HG03521 (cell line): Measurements from ENCODE around the gene KIR3DL3.
"Not testable (repeated sequence)": the region's sequence is repeated elsewhere in the genome, so short reads cannot be mapped to it uniquely, and the experiment has no call there.

ENCODE experiments used
- ATAC-seq: cut with Tn5 transposase; IDR thresholded peaks from one replicate; pipeline ENCODE4 v1.9.1; 2021; ENCODE audit warnings: mild to moderate bottlenecking, moderate library complexity; ENCODE audit not compliant: unreplicated experiment

The KIR3DL3 gene

DNA sequence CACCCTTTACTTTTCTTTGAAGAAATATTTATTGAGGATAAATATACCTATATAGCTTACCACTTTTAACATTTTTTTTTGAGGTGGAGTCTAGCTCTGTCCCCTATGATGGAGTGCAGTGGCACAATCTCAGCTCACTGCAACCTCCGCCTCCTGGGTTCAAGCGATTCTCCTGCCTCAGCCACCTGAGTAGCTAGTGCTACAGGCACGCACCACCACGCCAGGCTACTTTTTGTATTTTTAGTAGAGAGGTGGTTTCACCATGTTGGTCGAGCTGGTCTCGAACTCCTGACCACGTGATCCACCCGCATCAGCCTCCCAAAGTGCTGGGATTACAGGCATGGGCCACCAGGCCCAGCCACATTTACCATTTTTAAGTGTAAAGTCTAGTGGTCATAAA lies 51.6 kb downstream of the KIR3DL3 start:
- not testable (repeated sequence) for ATAC-seq

DNA sequence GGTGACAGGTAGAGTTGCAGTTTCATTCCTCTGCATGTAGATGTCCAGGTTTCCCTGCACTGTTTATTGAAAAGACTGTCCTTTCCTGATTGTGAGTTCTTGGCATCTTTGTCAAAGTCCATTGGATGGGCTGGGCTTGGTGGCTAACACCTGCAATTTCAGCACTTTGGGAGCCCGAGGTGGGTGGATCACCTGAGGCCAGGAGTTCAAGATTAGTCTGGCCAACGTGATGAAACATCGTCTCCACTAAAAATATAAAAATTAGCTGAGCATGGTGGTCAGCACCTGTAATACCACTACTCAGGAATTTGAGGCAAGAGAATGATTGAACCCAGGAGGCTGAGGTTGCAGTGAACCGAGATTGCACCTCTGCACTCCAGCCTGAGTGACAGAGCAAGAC lies 53.6 kb downstream of the KIR3DL3 start:
- not testable (repeated sequence) for ATAC-seq

DNA sequence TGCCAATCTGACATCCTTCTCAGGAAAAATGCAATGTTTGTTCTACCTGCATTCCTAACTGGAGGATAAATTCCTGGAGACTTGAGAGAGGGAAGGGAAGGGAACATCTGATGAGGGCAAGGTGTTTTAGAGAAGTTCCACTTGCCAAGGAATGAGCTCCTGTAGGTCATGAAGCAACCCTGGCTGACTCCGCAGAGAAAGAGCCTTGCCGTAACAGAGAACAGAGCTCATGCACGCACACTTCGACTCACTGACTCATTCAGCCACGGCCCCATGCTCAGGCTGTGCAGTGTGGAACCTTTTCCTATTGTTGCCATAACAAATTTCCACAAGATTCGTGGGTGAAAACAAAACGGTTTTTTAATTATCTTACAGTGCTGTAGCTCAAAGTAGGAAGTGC lies 54.7 kb downstream of the KIR3DL3 start:
- ATAC-seq = not testable (repeated sequence)

DNA sequence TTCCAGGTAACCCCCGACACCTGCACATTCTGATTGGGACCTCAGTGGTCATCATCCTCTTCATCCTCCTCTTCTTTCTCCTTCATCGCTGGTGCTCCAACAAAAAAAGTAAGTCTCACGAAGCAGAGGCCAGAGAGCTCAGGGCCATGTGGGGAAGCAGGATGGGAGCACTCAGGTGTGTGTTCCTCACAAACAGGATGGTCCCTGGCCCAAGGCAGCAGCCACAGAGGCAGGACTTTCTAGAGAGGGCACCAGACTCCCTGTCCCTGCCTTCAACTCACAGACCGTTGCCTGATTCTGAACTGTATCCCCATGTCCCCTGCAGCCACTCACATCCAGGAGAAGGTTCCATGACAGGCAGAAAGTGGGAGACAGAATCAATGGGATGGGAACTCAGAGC lies 58.7 kb downstream of the KIR3DL3 start:
- not testable (repeated sequence) for ATAC-seq
